CD4-positive, alpha-beta T cell treated with Interleukin-12 subunit alpha and Interleukin-12 subunit beta, for 1 hour (primary cell): ENCODE measurements around the gene DAB2IP.

Source experiments
- DNase-seq: peaks from one replicate; pipeline ENCODE4 v3.0.0-alpha.2; 2020

The DAB2IP gene

GRCh38 chr9:121707477-121708424 is 56.3 kb downstream of the DAB2IP start:
- no peak for DNase-seq

GRCh38 chr9:121708768-121709488 is 57.5 kb downstream of the DAB2IP start:
- DNase-seq, result no peak

- DNase-seq, result no peak
Observed at GRCh38 chr9:121709798-121710197, 58.4 kb downstream of the DAB2IP start.

- DNase-seq, result no peak
Observed at GRCh38 chr9:121711281-121711680, 59.8 kb downstream of the DAB2IP start.

- no peak for DNase-seq
Observed at GRCh38 chr9:121711797-121712196, 60.4 kb downstream of the DAB2IP start.

GRCh38 chr9:121713400-121714070 is 62.1 kb downstream of the DAB2IP start:
- DNase-seq, result no peak

GRCh38 chr9:121714075-121714705 is 62.8 kb downstream of the DAB2IP start:
- no peak for DNase-seq

GRCh38 chr9:121714873-121715272 is 63.4 kb downstream of the DAB2IP start:
- no peak for DNase-seq

- no peak for DNase-seq
Observed at GRCh38 chr9:121717141-121717991, 65.9 kb downstream of the DAB2IP start.

- DNase-seq, result no peak
Observed at GRCh38 chr9:121718084-121718483, 66.7 kb downstream of the DAB2IP start.

GRCh38 chr9:121718501-121718900 is 67.1 kb downstream of the DAB2IP start:
- DNase-seq, result no peak

GRCh38 chr9:121720311-121721057 is 69.0 kb downstream of the DAB2IP start:
- no peak for DNase-seq

- no peak for DNase-seq
Observed at GRCh38 chr9:121721058-121721350, 69.6 kb downstream of the DAB2IP start.

- no peak for DNase-seq
Observed at GRCh38 chr9:121721770-121722169, 70.3 kb downstream of the DAB2IP start.

- DNase-seq, result no peak
Observed at GRCh38 chr9:121725008-121725775, 73.8 kb downstream of the DAB2IP start.

GRCh38 chr9:121727295-121728020 is 76.0 kb downstream of the DAB2IP start:
- no peak for DNase-seq

- DNase-seq, result no peak
Observed at GRCh38 chr9:121728916-121729315, 77.5 kb downstream of the DAB2IP start.

- no peak for DNase-seq
Observed at GRCh38 chr9:121729769-121730562, 78.5 kb downstream of the DAB2IP start.

- no peak for DNase-seq
Observed at GRCh38 chr9:121731090-121731489, 79.7 kb downstream of the DAB2IP start.
